Keratinocyte (primary cell): ENCODE data around the gene UTF1. TPM values are rescaled to one million over a fixed set of nuclear protein-coding genes. Genes with fewer than 3 reads are reported as not detected.

Experiments used
- DNase-seq: peaks from one replicate; pipeline ENCODE4 v3.0.0-alpha.2; 2011; ENCODE audit warnings: low read depth, missing footprints, low spot score
- FAIRE-seq: peaks from 2 replicates; lab custom pipeline; 2011; peaks lifted over from hg19 to GRCh38; lab: Jason Lieb, UNC
- H2AFZ ChIP-seq: 2 replicates; pipeline ENCODE4 v1.6.0; 2012; ENCODE audit warnings: low read length, control low read depth, inconsistent platforms; ENCODE audit not compliant: control insufficient read depth
- H3K27ac ChIP-seq: 2 replicates; pipeline ENCODE4 v1.5.1; 2011; ENCODE audit warnings: low read length; ENCODE audit not compliant: control insufficient read depth, insufficient read depth
- H3K27me3 ChIP-seq: 3 replicates; pipeline ENCODE4 v1.6.0; 2011; ENCODE audit warnings: low read length; ENCODE audit not compliant: control insufficient read depth, insufficient read depth; ENCODE audit errors: extremely low read depth
- H3K36me3 ChIP-seq, 2 experiments: 2 replicates in 1 of 2; 3 replicates in 1 of 2; pipeline ENCODE4 v1.5.1; 2011; ENCODE audit warnings: low read length in 2 of 2, mild to moderate bottlenecking in 1 of 2; ENCODE audit not compliant: control insufficient read depth in 2 of 2, insufficient read depth in 2 of 2; ENCODE audit errors: extremely low read depth in 1 of 2
- H3K4me1 ChIP-seq: 3 replicates; pipeline ENCODE4 v1.5.1; 2011; ENCODE audit warnings: low read length; ENCODE audit not compliant: control insufficient read depth, insufficient read depth; ENCODE audit errors: extremely low read depth
- H3K4me2 ChIP-seq: 3 replicates; pipeline ENCODE4 v1.6.0; 2011; ENCODE audit warnings: low read depth, low read length; ENCODE audit not compliant: control insufficient read depth, insufficient read depth; ENCODE audit errors: extremely low read depth
- H3K4me3 ChIP-seq, 3 experiments: fragments of 200-600 bp in 1 of 3; sonication (generic) in 1 of 3; 2 replicates in 2 of 3; 3 replicates in 1 of 3; pipeline ENCODE4 v1.5.1; 2011 to 2016; ENCODE audit warnings: low read length in 3 of 3, mild to moderate bottlenecking in 3 of 3, control low read depth in 2 of 3, inconsistent platforms in 1 of 3, low read depth in 1 of 3, mixed read lengths in 1 of 3, mixed run types in 1 of 3, moderate library complexity in 1 of 3; ENCODE audit not compliant: control insufficient read depth in 2 of 3, insufficient read depth in 2 of 3; ENCODE audit errors: extremely low read depth in 1 of 3
- H3K79me2 ChIP-seq: 2 replicates; pipeline ENCODE4 v1.6.0; 2012; ENCODE audit warnings: low read length; ENCODE audit not compliant: control insufficient read depth, insufficient read depth
- H3K9ac ChIP-seq: 3 replicates; pipeline ENCODE4 v1.6.0; 2011; ENCODE audit warnings: low read length; ENCODE audit not compliant: control insufficient read depth, insufficient read depth; ENCODE audit errors: extremely low read depth
- H3K9me1 ChIP-seq: 3 replicates; pipeline ENCODE4 v1.6.0; 2011; ENCODE audit warnings: low read length; ENCODE audit not compliant: control insufficient read depth, insufficient read depth; ENCODE audit errors: extremely low read depth
- H3K9me3 ChIP-seq: 2 replicates; pipeline ENCODE4 v1.5.1; 2012; ENCODE audit warnings: low read depth, low read length; ENCODE audit not compliant: control insufficient read depth
- H4K20me1 ChIP-seq: 3 replicates; pipeline ENCODE4 v1.6.0; 2011; ENCODE audit warnings: low read length; ENCODE audit not compliant: control insufficient read depth, insufficient read depth; ENCODE audit errors: extremely low read depth
- CTCF ChIP-seq, 3 experiments: IDR thresholded peaks in 1 of 3; conservative IDR thresholded peaks in 1 of 3; optimal IDR thresholded peaks in 1 of 3; 2 replicates in 2 of 3; 3 replicates in 1 of 3; pipeline versions ENCODE3 to v1.5.1; 2011; ENCODE audit warnings: low read length in 3 of 3, mild to moderate bottlenecking in 3 of 3, moderate library complexity in 2 of 3, control low read depth in 1 of 3, inconsistent platforms in 1 of 3; ENCODE audit not compliant: insufficient read depth in 2 of 3; ENCODE audit errors: extremely low read depth in 1 of 3
- EZH2 ChIP-seq: IDR thresholded peaks from one replicate; pipeline ENCODE4 v1.6.1; 2012; ENCODE audit warnings: inconsistent platforms, mild to moderate bottlenecking, low read length, moderate library complexity
- dilution Hi-C: fragments of 300-500 bp; cut with MboI; formaldehyde crosslinking; loops from one replicate; pipeline ENCODE4 v1.7.0; 2020; ENCODE audit warnings: low sequenced_read_pairs; ENCODE audit not compliant: extremely low pct_ligation_motif_present
- polyA plus RNA-seq, 5 experiments: library from polyadenylated mRNA; depleted of rRNA in 3 of 5; stranded (reverse) in 3 of 5; stranded (forward) in 1 of 5; unstranded in 1 of 5; fragments of >200 nt; gene quantifications; 1 replicate in 1 of 5; 2 replicates in 3 of 5; 3 replicates in 1 of 5; pipeline versions ENCODE4 v1.2.1 to v1.2.3, GENCODE V29; 2011 to 2012; ENCODE audit warnings: missing spikeins in 2 of 5, low read depth in 1 of 5, low replicate concordance in 1 of 5

The UTF1 gene
- polyA plus RNA-seq, 1 donor (not counting 4 experiments of a cell fraction or from before 2014, with no cell fraction given): not detected

DNA sequence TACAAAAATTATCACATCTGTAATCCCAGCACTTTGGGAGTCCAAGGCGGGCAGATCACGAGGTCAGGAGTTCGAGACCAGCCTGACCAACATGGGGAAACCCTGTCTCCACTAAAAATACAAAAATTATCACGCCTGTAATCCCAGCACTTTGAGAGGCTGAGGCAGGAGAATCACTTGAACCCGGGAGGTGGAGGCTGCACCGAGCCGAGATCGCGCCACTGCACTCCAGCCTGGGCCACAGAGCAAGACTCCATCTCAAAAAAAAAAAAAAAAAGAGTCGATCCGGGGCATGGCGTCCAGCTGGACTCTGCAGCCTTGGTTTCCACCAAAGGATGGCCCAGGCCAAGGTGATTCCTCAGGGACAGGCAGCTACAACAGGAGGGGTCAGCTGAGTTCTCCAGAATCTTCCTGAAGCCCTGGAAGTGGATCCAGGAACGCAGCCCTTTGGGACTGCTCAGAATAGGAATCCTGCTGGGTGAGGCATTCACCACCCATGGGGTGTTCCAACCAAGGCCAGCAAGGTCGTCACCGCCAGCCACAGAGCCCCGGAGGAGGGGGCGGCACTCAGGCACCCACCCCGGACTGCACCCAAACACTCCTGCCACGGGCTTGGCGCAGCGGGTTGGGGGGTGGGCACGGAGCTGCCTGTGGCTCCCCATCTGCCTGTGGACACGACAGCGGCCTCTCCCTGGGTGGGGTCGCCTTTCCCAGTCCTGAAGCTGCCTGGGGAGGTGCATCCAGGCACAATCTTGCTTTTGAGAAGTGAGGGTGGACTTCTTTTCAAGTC lies 12.0 kb upstream of the UTF1 start:
- DNase-seq (no peak), FAIRE-seq (no peak)
- Histone ChIP-seq H3K4me3 (no peak overlapping the region), H3K9ac (no peak overlapping the region), H3K79me2 (no peaks in the 10 kb centered on the region), H3K27ac (no peak overlapping the region), H3K4me2 (no peak overlapping the region), H2AFZ (no peak overlapping the region), H4K20me1 (no peaks in the 10 kb centered on the region), H3K9me1 (no peaks in the 10 kb centered on the region), H3K27me3 (peaks cover 27% of the 10 kb centered on the region), H3K4me1 (no peaks in the 10 kb centered on the region), H3K36me3 (no peaks in the 10 kb centered on the region), H3K9me3 (no peaks in the 10 kb centered on the region)
- dilution Hi-C loops: no loop called here
- TF ChIP-seq CTCF (optimal IDR thresholded peaks at IDR 0.05 in 1 of 3, IDR thresholded peaks at IDR 0.05 in 1 of 3, conservative IDR thresholded peaks at IDR 0.05 in 1 of 3; ENCODE audit: extremely low read depth in 1 of 3, insufficient read depth in 2 of 3, low read length in 3 of 3): no peak
- no peak for TF ChIP-seq EZH2

DNA sequence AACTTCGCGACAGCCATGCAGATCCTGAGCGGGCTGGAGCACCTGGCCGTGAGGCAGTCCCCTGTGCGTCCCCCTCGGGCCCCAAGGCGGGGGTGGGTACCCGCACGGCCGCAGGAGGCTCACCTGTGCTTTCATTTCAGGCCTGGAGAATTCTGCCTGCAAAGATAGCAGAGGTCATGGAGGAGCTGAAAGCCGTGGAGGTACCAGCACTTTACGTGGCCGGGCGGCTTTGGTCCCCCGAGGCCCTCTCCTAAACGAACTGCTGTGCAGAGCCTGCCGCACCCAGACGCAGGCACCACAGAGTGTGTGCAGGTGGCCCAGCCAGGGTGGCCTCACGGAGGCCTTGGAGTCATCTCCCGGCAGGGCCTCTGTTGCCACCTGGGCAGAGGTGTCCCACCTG lies 11.1 kb upstream of the UTF1 start:
- Histone ChIP-seq H3K4me3 (no peak overlapping the region), H2AFZ (no peak overlapping the region), H3K36me3 (no peaks in the 10 kb centered on the region), H3K4me1 (no peaks in the 10 kb centered on the region), H3K27me3 (peaks cover 29% of the 10 kb centered on the region), H3K27ac (no peak overlapping the region), H3K9ac (no peak overlapping the region), H3K9me1 (no peaks in the 10 kb centered on the region), H3K9me3 (no peaks in the 10 kb centered on the region), H4K20me1 (no peaks in the 10 kb centered on the region), H3K4me2 (no peak overlapping the region), H3K79me2 (no peaks in the 10 kb centered on the region)
- FAIRE-seq (no peak), DNase-seq (no peak)
- TF ChIP-seq EZH2 (no peak), CTCF (optimal IDR thresholded peaks at IDR 0.05 in 1 of 3, IDR thresholded peaks at IDR 0.05 in 1 of 3, conservative IDR thresholded peaks at IDR 0.05 in 1 of 3; ENCODE audit: extremely low read depth in 1 of 3, insufficient read depth in 2 of 3, low read length in 3 of 3) (no peak)
- dilution Hi-C loops: no loop called here
